COR-L47 (cell line): Measurements from ENCODE around the gene ATP6V0A1.
"Not testable (repeated sequence)": the region's sequence is repeated elsewhere in the genome, so short reads cannot be mapped to it uniquely, and the experiment has no call there.

Experiments used
- DNase-seq: peaks from one replicate; lab custom pipeline; 2025; lab: John Stamatoyannopoulos, UW

The ATP6V0A1 gene

DNA sequence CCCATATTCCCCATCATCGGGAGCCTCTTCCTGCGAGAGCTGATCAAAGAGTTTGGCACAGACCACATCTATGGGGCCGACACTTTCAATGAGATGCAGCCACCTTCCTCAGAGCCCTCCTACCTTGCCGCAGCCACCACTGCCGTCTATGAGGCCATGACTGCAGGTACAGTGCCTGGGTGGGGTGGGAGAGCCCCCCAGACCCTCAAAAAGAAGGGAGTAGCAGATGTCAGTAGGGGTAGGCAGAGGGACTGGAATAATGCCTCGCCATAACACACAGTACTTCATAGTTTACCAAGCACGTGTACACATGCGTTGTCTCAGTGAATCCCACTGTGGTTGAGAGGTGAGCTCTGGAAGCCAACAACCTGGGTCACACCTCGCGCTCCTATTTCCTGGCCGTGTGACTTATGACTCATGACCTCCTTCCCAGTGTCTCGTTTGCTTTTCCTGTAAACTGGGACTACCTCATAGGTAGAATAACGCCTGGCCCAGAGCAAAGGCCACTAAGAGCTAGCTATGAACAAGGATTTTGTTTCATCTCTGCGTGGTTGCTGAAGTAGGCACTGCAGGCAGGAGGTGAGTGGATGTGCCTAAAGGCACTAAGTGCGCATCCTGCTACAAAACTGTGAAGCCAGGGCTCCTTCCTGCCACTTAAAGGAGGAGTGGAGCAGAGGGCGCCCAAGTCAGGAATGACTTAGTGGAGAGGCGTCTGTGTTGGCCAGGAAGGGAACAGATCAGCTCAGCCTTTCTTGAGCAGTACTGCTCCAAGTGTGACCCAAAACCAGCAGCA is 82.6 kb downstream of the ATP6V0A1 start:
- DNase-seq, result no peak

- no peak for DNase-seq
Measured at GRCh38 chr17:42543190-42544079, 84.8 kb downstream of the ATP6V0A1 start.

GRCh38 chr17:42544874-42545283 is 86.2 kb downstream of the ATP6V0A1 start:
- DNase-seq, result no peak

DNA sequence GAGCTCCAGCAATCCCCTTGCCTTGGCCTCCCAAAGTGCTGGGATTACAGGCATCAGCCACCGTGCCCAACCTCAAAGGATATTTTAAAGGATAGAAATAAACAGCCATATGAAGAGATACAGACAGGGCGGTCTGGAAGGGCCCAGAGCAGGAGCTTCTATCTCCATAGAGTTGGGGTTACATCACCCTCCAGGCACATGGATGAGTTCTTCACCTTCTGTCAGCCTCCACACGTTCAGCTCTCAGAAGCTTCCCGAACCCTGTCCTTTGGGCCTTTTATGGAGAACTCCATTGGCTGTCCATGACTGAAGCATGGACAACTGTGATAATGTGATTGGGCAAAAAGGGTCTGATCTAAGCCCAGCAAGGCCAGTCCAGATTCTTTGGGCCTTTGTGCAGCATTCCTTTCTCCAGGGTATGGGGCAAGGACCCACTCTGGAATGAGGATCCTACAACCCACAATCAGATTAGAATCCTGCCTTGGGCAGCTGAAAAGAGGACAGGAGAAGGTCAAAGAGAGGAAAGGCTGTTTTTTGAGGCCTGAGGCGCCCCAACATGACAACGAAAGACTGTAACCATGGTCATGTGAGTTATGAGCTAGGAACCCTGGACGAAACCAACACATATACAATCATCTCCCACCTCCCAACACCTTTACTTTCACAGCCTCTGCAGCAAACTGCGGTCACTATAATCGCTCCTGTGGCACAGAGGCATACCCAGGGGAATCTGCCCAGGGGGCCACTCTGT is 87.3 kb downstream of the ATP6V0A1 start:
- not testable (repeated sequence) for DNase-seq

GRCh38 chr17:42547001-42547461 is 88.4 kb downstream of the ATP6V0A1 start:
- DNase-seq, result no peak

DNA sequence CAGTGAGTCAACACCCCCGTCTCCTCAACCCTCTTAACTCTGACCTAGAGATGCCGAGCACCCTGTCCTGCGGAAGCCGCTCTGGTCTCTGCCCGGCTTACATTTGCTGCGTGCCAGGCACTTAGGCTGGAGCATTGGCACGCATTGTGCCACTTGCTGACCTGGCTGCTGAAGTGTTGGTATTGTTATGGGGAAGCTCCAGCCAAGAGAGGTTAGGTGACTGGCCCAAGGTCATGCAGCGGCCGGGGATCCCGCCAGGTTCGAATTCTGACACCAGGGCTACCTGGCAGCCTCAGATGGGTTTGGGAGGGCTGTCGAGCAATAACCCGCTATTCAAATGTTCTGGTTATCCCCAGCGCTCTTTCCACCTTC is 89.0 kb downstream of the ATP6V0A1 start:
- no peak for DNase-seq

- DNase-seq, result peak; percentile 77
Measured at GRCh38 chr17:42548070-42548837, 89.6 kb downstream of the ATP6V0A1 start.

DNA sequence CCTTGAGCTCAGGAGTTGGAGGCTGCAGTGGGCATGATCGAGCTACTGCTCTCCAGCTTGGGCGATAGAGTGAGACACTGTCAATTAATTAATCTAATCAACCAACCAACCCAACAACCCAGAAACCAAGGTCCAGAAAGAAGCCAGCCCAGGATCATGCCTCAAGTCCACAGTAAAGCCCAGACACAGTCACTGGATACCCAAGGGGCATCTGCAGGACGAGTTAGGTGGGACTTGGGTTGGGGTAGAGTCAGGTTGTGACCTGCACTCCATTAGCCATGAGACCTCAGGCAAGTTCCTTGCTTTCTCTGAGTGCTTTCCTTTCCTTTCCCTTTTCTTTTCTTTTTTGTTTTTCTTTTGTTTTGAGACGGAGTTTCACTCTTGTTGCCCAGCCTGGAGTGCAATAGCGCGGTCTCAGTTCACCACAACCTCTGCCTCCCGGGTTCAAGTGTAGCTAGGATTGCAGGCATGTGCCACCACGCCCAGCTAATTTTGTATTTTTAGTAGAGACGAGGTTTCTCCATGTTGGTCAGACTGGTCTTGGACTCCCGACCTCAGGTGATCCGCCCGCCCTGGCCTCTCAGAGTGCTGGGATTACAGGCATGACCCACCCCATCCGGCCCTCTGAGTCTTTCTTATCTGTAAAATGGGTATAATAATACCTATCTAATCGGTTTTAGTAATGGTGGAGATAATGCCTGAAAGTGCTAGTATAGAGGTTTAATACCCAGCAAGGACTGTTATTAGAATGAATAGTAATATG is 90.5 kb downstream of the ATP6V0A1 start:
- DNase-seq, result no peak

- DNase-seq, result not testable (repeated sequence)
Measured at GRCh38 chr17:42552736-42553135, 94.1 kb downstream of the ATP6V0A1 start, which contains the start of gene HSD17B1. Gene HSD17B1, plus strand, starts transcription at chr17:42552923. Its CDS starts 11 bp downstream, at chr17:42552934.

DNA sequence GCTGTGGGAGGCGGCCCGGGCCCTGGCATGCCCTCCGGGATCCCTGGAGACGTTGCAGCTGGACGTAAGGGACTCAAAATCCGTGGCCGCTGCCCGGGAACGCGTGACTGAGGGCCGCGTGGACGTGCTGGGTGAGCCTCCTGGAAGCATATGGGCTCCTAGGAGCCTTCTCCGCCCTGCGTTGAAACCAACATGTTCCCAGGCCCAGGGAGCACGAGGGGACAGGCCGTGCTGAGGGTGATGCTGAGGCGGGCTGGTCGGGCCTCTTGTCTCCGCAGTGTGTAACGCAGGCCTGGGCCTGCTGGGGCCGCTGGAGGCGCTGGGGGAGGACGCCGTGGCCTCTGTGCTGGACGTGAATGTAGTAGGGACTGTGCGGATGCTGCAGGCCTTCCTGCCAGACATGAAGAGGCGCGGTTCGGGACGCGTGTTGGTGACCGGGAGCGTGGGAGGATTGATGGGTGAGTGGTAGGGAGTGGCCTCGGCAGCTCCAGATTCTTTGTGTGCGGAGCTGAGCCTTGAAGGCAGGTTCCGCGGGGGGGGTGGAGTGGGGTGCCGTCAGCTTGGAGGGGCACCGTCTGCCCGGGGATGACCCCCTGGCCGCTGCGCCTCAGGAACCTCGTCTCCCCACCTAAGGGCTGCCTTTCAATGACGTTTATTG is 94.6 kb downstream of the ATP6V0A1 start:
- DNase-seq, result no peak

DNA sequence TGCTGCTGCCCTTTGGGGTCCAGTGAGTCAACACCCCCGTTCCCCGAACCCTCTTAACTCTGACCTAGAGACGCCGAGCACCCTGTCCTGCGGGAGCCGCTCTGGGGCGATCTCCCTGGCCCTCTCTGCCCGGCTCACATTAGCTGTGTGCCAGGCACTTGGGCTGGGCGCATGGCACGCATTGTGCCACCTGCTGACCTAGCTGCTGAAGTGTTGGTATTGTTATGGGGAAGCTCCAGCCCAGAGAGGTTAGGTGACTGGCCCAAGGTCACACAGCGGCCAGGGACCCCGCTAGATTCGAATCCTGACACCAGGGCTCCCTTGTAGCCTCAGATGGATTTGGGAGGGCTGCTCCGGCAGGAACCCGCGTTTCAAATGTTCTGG is 95.2 kb downstream of the ATP6V0A1 start:
- no peak for DNase-seq

DNA sequence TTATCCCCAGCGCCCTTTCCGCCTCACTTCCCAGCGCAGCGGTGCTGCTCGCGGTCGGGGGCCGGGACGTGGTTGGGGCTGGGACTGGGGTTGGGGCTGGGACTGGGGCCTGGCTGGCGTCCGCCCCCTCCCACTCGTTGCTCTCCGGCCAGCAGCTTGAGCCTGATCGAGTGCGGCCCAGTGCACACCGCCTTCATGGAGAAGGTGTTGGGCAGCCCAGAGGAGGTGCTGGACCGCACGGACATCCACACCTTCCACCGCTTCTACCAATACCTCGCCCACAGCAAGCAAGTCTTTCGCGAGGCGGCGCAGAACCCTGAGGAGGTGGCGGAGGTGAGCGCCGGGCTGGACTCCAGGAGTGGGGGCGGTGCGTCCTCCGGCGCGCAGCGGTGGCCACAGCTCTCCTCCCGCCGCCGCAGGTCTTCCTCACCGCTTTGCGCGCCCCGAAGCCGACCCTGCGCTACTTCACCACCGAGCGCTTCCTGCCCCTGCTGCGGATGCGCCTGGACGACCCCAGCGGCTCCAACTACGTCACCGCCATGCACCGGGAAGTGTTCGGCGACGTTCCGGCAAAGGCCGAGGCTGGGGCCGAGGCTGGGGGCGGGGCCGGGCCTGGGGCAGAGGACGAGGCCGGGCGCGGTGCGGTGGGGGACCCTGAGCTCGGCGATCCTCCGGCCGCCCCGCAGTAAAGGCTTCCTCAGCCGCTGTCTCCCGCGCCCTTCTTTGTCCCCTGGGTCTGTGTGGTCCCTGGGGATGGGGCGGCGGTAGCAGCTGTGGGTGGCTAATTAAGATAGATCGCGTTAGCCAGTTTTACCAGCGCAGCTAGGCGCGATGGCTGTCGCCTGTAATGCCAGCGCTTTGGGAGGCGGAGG is 95.8 kb downstream of the ATP6V0A1 start:
- DNase-seq, result peak; percentile 85

DNA sequence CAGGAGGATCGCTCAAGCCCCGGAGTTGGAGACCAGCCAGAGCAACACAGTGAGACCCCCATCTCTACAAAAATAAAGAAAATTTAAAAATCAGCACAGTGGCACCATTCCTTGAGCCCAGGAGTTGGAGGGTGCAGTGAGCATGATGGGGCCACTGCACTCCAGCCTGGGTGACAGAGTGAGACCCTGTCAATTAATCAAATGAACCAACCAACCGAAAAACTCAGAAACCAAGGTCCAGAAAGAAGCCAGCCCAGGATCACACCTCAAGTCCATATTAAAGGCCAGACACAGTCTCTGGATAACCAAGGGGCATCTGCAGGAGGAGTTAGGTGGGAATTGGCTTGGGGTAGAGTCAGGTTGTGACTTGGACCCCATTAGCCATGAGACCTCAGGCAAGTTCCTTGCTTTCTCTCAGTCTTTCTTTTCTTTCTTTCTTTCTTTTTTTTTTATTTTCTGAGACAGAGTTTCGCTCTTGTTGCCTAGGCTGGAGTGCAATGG is 96.5 kb downstream of the ATP6V0A1 start:
- DNase-seq, result no peak

DNA sequence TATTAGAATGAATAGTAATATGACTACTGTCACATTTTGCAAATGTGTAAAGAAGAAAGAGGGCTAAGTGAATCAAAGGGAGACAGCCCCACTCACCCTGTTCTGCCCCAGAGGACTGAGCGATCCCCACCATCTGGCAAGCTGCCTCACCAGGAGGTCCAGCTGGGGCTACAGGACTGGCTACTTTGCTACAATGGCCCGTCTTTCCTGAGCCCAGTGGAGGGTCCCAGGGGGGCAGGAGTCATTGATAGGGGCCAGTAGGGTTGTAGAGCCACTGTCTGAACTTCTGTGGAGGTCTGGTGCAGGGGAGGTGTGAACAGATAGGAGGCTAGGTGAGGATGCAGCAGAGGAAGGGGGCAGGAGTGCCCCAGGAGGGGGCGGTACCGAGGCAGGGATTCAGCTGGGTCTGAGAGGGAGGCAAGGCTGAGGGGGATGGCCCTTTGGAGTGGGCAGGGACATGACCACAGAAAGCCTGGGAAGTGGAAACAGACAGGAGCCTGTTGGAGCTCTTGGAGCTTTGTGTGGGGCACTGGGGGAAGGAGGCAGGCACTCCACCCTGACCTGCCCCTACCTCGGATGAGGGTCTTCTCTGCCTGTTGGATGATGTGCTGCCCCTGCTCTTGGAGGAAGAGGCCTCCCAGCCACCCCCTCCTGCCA is 97.4 kb downstream of the ATP6V0A1 start:
- not testable (repeated sequence) for DNase-seq

GRCh38 chr17:42559075-42559474 is 100.4 kb downstream of the ATP6V0A1 start:
- DNase-seq, result no peak

GRCh38 chr17:42560246-42560645 is 101.6 kb downstream of the ATP6V0A1 start:
- no peak for DNase-seq

- peak; percentile 99 for DNase-seq
Measured at GRCh38 chr17:42561897-42562387, 103.3 kb downstream of the ATP6V0A1 start, which contains the start of gene COASY. Gene COASY, plus strand, starts transcription at chr17:42562148. Its CDS starts 475 bp downstream, at chr17:42562623.
